Measurements from ENCODE around the gene MTO1.
"Not testable (repeated sequence)": the region's sequence is repeated elsewhere in the genome, so short reads cannot be mapped to it uniquely, and the experiment has no call there.

MTO1 gene

GRCh38 chr6:73505142-73505541 lies 43.6 kb downstream of the MTO1 start:
- no peak for DNase-seq

DNA sequence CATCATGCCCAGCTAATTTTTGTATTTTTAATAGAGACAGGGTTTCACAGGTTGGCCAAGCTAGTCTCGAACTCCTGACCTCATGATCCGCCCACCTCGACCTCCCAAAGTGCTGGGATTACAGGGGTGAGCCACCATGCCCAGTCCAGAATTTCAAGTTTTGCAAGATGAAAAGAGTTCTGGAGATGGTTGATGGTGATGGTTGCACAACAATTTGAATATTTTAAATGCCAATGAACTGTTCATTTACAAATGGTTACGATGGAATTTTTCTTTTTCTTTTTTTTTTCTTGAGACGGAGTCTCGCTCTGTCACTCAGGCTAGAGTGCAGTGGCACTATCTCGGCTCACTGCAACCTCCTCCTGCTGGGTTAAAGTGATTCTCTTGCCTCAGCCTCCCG lies 44.2 kb downstream of the MTO1 start:
- not testable (repeated sequence) for DNase-seq

DNA sequence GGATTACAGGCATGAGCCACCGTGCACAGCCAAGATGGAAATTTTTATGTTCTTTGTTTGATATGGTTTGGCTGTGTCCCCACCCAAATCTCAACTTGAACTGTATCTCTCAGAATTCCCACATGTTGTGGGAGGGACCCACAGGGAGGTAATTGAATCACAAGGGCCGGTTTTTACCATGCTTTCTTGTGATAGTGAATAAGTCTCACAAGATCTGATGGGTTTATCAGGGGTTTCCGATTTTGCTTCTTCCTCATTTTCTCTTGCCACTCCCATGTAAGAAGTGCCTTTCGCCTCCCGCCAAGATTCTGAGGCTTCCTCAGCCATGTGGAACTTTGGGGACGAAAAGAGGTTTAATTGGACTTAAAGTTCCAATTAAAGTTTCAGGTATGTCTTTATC lies 44.7 kb downstream of the MTO1 start:
- DNase-seq: no peak

DNA sequence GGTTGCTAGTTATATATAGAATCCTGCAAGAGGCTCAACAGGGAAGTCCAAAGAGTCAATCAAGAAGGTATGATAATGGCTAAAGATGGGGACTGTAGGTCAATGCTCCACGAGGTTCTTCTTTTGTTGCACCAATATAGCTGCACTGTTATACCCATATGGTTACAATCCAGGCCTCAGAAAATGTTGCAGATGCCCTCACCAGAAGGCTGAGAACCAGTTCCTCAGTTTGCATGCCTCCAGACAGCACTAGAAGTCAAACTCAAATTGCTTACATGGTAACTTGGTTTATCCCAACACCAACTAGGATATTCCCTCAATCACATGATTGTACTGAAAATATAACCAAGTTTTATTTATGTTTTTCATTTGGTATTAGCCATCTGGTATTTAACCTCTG lies 47.2 kb downstream of the MTO1 start:
- DNase-seq: no peak

GRCh38 chr6:73509851-73510250 lies 48.3 kb downstream of the MTO1 start:
- DNase-seq: no peak

DNA sequence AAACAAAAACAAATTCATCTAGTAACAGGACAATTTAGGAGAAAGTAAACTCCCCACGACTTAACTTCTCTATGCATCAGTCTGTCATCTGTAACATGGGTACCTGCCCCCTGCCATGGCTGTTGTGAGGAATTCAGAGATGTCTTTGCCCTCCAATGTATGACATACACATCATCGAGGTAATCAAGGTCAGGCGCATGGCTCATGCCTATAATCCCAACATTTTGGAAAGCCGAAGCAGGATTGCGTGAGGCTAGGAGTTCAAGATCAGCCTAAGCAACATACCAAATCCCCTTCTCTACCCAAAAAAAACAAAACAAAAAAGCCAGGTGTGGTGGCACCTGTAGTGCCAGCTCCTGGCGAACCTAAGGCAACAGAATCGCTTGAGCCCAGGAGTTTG lies 50.3 kb downstream of the MTO1 start:
- DNase-seq: no peak

DNA sequence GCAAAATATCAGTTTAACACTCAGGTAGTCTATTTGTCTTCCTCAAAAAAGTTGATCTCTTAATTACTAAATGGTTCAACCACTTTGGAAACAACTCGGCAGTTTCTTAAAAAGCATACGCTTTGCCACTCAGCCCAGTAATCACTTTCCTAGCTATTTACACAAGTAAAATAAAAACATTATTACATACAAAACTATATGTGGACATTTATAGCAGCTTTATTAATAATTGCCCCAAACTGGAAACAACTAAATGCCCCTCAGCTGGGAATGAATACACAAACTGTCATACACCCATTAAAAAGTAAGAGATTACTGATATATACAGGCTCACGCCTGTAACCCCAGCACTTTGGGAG lies 51.9 kb downstream of the MTO1 start:
- DNase-seq: no peak

DNA sequence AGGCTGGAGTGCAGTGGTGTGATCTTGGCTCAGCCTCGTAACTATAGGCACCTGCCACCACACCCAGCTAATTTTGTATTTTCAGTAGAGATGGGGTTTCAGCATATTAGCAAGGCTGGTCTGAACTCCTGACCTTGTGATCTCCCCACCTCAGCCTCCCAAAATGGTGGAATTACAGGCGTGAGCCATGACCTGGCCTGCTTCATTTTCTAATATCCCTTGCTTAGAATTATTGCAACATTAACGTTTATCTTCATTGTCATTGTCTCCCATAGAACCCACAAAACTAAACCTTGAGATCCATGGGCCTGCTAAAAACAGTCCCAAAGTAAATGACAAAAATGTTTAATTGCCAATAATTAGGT lies 53.2 kb downstream of the MTO1 start:
- no peak for DNase-seq

- no peak for DNase-seq
Measured at GRCh38 chr6:73515204-73515655, 53.7 kb downstream of the MTO1 start.

DNA sequence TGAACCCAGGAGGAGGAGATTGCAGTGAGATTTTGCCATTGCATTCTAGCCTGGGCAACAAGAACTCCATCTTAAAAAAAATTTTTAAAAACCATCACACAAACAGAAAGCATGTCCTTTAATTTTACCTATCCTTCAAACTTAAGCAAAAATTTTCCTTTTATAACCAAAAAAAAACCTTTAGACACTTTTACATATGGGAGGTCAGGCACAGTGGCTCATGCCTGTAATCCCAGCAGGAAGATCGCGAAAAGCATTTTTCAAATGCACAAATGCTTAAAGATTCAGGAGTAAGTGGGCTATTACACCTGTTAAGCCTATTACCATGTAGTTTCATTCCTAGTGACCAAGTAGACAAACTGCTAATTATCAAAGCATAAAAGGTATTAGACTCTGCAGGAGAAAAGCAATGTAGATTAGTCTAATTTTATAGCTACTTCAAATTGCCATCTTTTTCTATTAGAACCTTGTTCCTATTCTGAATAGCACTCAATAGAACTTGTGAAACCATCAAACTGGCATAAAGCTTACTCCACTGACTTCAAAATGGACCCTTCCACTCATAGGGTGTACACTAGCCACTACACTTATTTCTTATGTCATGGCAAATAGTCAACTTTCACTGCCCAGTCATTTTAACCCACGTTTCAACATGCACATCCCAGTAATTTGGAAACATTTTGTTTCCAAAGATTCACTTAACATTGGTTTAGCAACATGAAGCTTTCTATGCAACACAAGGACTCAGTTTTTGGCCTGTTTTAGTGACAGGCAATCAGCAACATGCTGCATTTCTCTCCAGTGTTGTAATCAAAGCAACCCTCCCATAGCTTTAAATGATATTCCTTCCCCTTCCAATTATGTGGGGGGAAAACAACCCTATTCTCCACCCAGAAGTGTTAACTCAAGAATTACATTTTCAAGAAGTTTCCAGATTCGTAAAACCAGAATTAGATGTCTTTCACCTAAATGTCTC lies 55.3 kb downstream of the MTO1 start:
- no peak for DNase-seq

GRCh38 chr6:73518100-73518981 lies 56.8 kb downstream of the MTO1 start:
- DNase-seq: not testable (repeated sequence)

DNA sequence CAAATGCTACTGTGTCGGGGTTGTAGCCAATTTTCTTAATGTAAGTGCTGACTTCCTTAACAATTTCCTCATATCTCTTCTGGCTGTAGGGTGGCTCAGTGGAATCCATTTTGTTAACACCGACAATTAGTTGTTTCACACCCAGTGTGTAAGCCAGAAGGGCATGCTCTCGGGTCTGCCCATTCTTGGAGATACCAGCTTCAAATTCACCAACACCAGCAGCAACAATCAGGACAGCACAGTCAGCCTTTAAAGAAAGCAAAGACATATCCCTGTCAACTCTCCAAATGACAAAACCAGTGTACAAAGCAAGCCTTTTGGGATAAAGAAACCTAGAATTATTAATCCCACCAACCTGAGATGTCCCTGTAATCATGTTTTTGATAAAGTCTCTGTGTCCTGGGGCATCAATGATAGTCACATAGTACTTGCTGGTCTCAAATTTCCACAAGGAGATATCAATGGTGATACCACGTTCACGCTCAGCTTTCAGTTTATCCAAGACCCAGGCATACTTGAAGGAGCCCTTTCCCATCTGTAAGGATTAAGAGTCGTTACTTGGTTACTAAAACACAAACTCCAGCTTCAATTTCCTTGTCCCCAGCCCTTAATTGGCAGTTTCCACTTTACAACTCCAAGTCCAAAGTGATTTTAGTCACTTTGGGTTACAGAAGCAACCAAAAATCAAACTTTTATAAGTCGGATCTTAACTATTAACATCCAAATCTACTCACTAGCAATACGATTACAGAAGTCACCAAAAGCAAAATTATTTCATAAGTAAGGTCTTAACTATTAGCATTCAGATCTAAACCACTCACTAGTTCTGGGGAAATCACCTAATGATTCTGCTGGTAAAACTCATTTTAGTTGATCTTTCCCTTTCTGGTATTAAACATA lies 57.7 kb downstream of the MTO1 start:
- DNase-seq: not testable (repeated sequence)

- peak; percentile 53 to 72 (median 62) for DNase-seq
Measured at GRCh38 chr6:73519926-73520687, 58.6 kb downstream of the MTO1 start.

DNA sequence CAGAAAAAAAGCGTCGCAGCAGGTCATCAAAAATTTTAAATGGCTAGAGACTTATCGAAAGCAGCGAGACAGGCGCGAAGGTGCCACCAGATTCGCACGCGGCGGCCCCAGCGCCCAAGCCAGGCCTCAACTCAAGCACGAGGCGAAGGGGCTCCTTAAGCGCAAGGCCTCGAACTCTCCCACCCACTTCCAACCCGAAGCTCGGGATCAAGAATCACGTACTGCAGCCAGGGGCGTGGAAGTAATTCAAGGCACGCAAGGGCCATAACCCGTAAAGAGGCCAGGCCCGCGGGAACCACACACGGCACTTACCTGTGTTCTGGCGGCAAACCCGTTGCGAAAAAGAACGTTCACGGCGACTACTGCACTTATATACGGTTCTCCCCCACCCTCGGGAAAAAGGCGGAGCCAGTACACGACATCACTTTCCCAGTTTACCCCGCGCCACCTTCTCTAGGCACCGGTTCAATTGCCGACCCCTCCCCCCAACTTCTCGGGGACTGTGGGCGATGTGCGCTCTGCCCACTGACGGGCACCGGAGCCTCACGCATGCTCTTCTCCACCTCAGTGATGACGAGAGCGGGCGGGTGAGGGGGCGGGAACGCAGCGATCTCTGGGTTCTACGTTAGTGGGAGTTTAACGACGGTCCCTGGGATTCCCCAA lies 59.3 kb downstream of the MTO1 start, which contains the start of gene EEF1A1:
TSS of gene EEF1A1 (minus strand) at position 345 of the 663 bp plus-strand sequence. CDS start 1,006 bp downstream, outside the sequence.
- DNase-seq: peak; percentile 97 to 99 (median 98)

DNA sequence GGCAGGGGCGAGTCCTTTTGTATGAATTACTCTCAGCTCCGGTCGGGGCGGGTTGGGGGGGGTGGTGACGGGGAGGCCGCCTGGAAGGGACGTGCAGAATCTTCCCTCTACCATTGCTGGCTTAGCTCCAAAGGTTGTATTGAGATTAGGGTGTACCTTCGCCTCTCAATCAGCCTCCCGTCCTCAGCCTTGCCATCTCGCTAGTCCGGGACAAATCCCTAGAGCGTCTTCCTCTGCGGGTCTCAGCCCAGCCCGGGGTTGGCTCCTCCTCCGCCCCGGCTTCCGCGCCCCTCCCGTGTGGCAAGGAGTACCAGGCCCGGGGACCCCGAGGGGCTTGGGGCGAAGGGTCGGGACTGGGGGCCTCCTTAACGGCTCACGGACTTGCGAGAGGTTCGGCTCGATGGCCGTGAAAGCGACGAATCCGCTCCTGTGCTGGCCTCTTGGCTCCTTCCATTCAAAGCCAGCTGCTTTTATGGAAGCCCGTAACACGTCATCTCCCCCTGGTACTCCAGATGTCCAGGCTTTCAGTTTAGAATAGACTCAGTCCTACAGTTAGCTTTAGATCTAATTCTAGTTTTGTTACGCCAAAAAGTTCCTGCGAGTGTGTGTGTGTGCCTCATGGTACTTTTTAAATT lies 59.9 kb downstream of the MTO1 start:
- peak in 2 of 4 experiments; percentile 67 to 70 for DNase-seq

- peak; percentile 64 to 68 (median 66) for DNase-seq
Measured at GRCh38 chr6:73523434-73524123, 62.0 kb downstream of the MTO1 start.

DNA sequence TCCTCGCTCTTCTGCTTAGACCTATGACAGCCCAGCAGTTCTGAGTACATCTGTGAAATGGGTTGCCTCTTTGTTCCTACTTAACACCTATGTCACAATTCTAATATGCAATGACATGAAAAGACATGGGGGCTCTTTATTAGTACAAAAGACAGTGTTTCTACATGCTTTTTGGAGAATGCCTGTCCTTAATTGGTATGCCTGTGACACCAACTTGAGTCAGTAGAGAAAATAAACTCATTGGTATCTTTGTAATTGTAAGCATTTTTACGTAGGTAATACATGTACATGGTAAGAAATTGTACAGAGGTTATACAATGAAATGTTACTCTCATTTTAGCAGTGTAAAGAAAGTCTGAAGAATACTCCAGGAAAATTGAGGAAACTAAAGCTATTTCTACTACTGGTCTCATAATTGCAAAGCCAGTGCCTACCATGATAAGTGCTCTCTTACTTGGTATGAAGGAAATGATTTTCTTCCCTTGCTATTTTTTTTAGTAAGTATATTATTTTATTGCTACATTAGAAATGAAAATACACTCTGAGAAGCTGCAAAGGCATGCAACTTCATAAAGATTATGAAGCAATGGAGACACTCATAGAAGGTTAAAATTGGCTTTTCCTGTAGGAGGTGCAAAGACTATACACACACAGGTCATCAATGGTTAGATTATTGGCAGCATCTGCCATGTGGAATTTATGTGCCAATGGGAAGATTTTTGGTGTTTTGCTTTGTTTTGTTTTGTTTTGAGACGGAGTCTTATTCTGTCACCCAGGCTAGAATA lies 64.2 kb downstream of the MTO1 start:
- DNase-seq: no peak

- DNase-seq: no peak
Measured at GRCh38 chr6:73528897-73529296, 67.4 kb downstream of the MTO1 start.

DNA sequence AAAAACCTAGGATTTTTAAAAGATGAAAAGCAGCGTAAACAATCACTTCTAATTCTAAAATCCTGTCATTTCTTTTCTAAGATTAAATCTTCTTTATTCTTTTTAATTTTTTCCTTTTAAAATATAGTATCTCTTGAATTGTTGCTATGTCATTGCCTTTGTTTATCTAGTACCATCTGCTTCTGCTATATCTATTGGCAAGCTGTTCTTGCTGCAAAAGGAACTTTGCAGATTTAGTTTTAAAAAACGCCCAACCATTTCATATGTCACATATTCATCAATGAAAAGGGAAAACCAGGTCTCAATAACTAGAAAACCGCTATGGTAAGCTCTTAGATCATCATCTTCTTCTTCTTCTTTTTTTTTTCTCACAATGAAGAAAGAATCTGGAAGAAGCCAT lies 70.8 kb downstream of the MTO1 start:
- no peak for DNase-seq
